Testis (tissue), 2 donors: ENCODE results near the gene UBASH3A.

Experiments used
- CTCF ChIP-seq, 3 experiments: fragments of 450-650 bp in 2 of 3; fragments of 200-600 bp in 1 of 3; sonication (generic) in 1 of 3; IDR thresholded peaks; one replicate each; pipeline ENCODE4 v1.5.1; 2016 to 2019; ENCODE audit warnings: antibody characterized with exemption in 3 of 3, mild to moderate bottlenecking in 2 of 3, moderate library complexity in 1 of 3
- POLR2A ChIP-seq: fragments of 450-650 bp; IDR thresholded peaks from one replicate; pipeline ENCODE4 v1.6.1; 2017; ENCODE audit warnings: antibody characterized with exemption, mild to moderate bottlenecking, moderate library complexity

DNA sequence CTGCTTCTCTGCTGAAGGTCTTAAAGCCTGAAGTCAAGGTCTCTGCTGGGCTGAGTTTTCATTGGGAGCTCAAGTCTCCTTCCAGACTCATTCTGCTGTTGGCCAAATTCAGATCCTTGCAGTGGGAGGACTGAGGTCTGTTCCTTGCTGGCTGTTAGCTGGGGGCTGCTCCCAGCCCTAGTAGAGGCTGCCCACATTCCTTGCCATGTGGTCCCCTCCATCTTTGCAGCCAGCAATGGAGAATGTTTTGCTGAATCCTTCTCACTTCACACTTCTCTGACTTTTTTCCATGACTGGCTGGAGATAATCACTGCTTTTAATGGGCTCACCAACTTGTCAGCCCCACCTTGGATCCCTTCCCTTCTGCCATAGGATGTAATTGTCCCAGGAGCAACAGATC is 33.2 kb downstream of the UBASH3A start:
- TF ChIP-seq CTCF (IDR thresholded peaks at IDR 0.05) (no peak), POLR2A (no peak)
